HG03175 (cell line): Measurements from ENCODE around the gene ALPI.

Source experiments
- ATAC-seq: cut with Tn5 transposase; IDR thresholded peaks from one replicate; pipeline ENCODE4 v1.9.1; 2021; ENCODE audit warnings: mild to moderate bottlenecking, moderate library complexity; ENCODE audit not compliant: unreplicated experiment

Gene ALPI

DNA sequence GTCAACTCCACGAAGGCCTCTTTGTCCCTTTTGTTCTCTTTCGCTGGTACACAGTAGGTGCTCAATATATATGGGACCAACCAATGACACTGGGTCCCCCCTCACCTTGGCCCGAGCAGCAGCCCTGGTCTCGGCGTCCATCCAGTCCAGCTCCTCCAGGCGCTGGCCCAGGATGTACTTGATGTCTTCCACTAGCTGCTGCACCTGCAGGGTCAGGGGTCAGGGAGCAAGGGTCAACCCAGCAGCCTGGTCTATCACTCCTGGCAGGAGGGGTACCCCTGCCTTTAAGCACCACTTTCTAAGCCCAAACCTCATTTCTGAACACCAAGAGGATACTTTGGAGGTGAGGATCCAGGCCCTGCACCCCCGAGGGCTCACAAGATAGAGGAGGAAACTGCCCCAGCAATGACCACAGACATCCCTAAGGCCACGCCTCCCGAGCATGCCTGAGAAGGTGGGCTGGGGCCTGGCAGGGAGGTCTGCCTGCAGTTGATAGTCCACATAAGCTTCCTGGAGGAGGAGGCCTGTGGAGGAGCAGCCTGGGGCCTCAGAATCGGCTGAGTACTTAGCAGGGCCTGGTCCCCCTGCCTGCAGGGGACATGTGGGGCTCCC, 27.5 kb downstream of the ALPI start:
- no peak for ATAC-seq

DNA sequence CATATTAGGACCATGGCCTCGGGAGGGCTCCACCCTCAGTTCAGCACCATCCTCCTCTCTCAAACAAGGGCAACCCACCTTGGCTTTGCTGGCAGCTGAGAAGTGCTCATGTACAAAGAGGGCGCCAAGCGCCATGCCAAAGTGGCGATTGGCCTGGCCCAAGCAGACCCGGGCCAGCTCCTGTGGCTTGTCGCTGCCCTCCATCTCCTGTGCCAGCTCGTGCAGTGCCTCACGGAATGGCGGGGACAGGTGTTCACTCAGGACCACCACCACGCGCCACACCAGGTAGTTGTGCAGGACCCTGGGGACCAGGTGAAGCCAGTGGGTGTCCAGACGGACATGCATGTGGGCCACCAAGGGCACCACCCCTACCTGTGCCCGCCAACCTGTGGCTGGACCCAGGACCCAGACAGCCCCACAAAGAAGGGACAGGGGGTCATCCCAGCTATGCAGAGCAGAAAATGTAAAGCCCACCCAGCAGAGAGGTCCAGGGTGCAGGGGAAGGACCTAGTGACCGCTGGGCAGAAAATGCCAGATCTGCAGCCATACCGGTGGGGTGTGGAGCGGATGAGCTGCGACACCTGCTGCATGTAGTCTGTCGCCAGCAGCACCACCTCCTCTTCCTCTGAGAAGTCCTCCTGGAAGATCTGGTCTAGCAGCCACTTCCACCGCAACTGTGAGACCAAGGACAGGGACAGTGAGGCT, 28.1 kb downstream of the ALPI start:
- ATAC-seq: no peak

DNA sequence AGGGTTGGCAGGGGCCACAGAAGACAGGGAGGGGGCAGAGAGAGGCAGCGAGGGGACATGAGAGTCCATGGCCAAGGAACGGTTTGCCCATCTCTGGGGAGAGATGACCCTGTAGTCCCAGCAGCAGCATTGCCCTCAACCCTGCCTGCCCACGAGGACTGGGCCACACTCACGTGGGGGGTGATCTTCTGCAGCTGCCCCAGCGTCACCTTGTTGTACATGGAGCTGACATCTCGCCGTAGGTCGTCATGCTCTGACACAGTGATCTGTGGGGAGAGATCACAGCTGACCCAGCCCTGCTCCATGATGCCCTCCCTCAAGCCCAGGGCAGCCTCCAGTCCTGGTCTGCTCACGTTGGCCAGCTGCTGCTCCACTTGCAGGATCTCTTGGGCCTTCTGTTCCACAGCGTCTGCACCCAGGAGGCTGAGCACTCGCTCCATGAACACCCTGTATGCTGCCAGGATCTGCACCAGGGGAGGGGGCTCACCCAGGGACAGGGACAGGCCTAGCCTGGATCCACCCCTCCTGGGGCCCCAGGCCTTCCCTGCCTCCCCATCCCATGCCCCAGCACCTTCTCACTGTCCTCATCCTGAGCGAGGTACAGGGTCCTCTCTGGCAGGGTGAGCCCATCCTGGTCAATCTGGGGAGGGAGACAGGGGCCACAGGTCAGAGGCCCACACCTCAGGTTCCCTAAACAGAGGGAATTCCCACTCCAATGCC, 28.8 kb downstream of the ALPI start:
- no peak for ATAC-seq

DNA sequence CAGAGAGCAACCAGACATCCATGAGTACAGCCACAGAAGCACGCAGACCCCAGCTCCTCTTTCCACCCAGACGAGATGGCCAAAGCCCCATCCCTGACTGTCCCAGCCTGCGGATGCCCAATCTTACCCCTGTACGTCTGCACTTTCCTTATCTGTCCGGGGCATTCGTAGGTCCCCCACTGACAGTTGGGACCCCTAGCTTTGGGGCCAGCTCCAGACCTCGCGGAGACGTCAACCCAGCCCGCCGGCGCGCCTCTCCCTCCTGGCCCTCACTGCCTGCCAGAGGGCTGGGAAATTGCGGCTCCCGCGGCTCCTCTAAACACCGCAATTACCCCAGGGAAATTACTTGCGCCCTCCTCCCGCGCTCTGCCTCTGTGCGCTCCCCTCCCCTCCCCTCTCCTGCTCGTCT, 29.4 kb downstream of the ALPI start:
- ATAC-seq: no peak

DNA sequence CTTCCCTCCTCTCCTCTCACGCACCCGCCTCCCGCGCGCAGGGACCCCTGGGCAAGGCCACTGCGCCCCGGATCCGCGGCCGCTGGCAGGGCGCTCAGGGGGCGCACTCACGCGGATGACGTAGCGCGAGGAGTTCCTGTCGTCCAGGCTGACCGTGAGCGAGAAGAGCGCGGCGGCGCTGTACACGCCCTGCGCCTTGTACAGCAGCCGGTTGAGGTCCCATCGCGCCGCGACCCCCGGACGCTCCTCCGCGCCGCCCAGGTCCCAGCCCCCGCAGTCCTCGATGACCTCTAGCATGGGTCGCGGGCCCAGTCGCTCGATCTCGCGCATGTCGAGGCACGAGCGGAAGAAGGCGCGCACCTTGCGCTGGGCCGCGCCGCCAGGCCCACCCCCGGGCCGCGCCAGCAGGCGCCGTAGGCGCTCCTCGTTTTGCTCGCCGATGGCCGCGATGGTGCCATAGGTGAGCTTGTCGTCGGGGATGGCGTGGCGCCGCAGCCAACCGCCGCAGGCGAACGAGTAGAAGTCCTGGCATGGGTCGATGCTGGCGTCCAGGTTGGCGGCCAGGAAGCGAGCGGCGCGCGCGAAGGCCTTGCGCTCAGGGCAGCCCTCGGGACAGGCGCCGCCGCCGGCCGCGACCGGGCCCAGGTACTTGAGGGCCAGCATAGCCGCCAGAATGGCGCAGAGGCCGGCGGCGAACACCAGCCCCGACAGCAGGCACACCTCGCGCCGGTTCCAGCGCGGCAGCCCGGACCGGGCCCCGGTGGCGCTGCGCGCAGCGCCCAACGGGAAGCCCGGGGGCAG, 30.0 kb downstream of the ALPI start:
- ATAC-seq: no peak

DNA sequence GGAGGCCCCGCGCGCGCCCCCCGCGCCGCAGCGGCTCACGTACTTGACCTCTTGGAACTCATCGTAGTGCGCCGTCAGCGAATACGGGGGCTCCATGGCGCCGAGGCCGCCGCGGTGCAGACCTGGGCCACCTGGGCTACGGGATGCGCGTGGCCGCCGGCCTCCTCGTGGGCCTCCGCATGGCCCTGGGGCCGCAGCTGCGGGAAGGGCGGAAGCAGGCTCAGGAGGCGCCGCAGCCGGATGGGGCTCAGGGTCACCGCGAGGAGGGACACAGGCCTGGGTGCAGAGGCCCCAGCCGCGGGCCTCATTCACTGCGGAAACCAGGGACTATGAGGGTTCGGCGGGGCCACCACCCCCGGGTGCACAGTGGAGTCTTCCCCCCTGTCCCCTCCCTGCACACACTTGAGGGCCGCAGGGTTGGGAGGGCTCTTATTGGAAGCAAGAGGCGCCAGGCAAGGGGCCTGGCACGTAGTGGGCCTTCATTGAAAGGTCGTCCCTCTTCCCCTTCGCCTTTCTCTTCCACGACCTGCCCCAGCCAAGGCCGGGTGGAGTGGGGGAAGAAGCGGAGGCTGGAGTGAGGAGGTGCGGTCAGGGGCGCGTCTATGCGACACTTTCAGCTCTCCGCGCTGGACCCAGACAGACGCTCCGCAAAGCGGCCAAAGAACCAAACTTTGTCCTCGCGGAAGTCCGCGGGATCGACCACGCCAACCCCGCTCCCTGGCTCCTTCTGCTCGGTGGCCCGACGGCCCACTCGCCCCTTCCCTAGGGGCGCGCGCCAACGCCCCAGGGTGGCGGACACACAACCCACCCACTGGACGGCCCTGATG, 30.8 kb downstream of the ALPI start:
- no peak for ATAC-seq

DNA sequence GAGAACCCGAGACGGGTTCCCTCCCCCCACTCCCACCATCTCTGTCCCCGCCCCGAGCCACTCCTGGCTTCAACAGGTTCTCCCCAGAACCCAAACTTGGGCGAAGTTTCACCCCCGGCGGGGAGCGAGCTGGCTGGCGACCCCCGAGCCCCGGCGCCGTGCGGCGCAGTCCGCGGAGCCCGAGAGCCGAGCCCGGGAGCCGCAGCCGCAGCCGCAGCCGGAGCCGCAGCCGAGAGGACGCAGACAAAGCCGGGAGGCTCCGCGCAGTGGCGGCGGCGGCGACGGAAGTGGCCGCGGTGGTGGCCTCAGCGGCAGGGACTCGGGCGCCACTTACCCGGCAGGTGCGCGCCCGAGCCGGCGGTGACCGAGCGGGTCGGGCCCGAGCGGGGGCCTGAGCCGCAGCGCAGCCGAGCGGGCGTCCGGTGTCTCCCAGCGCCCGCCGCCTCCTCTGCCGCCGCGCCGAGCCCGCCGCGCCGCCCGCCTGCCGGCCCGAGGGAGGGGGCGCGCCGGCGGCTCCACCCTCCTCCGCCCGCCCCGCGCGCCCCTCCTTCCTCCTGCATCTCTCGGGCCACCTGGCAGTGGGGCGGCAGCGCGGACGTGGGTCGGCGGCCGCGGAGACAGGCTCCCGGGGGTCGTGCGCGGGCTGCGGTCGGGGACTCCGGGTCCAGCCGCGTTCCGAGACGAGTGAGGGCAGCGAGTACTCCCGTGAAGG, 31.6 kb downstream of the ALPI start, which contains the start of gene ECEL1:
ECEL1 (minus strand) TSS at position 450 of the 712 bp plus-strand sequence. CDS start 1,181 bp downstream, outside the sequence.
- ATAC-seq: no peak

DNA sequence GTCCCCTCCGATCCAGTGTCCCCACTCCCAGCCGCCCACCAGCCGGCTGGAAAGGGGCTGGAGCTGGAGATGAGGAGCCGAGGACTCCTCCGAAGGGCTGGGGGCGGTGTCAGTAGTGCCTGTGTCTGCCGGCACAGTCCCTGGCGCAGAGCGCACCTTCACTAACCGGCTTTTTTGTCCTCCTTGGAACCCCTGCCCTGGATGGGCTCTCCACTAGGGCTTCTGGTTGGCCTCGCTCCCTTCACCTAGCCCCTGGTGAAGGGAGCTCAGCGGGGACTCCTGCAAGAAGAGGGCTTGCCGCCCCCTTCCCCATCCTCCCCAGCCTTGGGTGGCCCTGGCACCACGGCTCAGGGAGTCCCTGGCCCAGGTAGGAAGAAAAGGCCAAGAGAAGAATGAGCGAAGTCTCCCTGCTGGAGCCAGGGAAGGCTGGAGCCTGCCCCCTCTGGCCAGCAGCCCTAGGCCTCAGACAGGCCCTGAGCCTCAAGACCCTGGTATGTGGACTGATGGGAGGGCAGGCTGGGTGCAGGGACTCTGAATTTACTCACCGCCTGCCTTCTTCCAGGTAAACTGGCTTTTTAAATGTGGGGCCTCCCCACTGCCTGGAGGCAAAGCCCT, 32.3 kb downstream of the ALPI start:
- ATAC-seq: no peak

DNA sequence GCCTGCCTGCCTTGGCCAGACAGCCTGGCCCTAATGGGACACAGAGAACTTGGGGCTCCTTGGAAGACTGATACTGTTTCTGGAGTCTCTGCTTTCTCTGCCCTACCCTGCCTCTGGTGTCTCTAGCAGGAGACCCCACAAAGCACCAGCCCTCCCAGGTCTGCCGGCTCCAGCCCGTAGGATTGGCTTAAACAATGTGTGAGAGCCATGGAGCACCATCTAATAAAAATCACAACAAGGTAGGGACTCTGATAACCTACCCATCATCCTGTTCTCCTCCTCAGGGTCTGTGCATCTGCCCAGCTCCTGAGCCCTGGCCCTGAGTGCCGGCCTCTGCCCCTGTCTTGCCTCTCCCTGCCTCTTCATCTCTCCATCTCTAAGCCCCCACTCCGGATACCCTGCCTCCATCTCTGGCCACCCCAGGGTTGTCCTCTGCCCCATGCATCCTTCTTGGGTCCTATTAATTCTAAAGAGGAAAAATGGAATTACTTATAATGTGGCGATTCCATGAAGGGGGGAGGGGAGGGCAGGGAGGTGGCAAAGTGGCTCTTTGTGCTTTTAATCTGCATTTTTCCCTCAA, 32.9 kb downstream of the ALPI start:
- no peak for ATAC-seq

DNA sequence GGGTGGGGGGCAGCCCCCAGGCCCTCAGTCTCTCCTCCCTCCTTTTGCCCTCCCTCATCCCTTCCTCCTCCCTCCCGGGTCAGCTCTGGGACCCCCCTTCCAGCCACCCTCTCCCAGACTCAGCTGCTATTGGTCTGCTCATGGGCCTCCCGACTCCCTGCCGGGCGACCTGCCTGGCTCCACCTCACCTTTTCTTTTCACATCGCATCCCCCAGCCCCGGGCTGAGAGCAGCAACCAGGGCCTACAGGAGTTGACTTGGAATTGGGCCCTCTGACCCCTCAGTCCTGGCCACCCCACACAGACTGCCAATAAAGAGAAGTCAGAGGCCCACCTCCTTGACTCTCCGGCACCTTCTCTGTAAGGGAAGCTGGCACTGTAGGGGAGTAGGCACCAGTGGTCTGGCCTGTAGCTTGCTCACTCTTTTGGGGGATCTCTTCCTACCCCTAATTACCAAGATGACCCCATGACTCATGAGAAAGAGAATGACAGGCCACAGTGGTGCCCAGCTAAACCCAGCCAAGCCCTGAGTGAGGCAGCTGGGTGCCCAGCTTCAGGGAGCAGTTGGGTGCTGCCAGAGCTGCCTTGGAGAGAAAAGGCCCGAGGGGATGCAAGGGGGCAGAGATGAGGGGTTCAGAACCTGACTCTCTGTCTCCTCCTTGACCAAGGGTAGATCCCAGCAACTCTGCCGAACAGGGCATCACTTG, 33.7 kb downstream of the ALPI start:
- no peak for ATAC-seq

DNA sequence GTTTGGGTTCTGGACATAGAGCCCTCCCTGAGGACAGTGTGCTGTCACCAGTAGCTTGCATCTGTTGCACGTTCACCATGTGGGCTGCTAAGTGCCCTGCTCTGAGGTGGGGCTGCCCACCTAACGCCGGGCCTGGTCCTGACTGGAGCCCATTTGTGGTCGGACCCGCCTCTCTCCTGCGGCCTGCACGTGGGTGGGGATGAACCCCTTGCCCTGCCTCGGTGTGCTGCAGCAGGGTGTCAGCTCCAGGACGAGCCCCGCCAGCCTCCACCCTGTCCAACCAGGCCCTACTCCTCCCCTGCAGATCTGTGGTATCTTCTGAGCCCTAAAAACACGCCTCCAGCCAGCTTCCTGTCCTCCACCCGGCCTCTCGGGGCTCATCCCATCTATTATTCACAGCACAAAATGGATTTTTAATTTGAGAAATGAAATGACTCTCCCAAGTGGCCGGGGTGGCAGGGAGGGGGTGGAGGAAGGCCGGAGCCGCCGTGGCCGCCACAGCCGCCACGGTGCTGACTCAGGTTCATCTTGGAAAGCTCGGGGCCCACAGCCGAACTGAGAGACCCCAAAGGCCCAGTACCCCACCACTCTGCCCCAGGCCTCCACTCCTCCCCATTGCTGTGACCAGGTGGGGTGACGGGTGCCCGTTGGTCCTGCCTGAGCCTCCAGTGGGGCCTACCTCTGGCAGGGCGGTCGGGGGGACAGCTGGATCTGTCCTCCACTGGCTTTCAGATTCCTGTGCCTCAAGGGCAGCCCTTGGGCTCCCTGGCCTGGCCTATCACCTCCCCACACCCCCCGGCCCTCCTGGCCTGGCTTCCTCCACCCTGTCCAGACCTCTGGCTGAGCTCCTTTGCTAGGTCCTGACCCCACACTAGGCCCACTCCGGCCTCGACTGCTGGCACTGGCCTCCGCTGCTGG, 34.5 kb downstream of the ALPI start:
- ATAC-seq: no peak

DNA sequence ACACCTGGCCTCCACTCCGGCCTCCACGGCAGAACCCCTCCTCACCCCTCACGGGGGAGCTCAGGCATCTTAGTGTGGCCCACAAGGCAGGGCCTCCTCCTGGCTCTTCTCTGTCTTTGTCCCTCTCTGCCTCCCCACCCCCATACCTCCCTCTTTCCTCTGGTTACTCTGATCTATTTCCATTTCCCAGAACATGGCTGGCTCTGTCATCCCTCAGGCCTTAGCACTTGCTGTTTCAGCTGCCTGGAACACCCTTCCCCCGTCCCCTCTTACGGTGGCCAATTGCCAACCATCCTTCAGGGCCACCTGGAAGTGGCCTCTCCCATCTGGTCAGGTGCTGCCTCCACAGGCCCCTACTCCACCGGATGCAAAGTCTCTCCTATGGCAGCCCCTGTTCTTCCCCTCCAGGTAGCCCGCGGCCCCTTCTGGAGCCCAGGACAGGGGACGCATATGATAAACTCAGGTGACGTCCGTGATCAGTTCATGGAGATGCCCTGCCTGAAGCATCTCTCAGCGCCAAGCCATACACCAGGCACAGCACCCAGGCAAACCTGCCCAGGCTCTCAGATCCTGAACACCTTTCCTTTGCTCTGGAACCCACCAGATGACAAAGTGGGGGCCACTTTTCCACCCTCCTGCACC, 35.3 kb downstream of the ALPI start:
- ATAC-seq: no peak

DNA sequence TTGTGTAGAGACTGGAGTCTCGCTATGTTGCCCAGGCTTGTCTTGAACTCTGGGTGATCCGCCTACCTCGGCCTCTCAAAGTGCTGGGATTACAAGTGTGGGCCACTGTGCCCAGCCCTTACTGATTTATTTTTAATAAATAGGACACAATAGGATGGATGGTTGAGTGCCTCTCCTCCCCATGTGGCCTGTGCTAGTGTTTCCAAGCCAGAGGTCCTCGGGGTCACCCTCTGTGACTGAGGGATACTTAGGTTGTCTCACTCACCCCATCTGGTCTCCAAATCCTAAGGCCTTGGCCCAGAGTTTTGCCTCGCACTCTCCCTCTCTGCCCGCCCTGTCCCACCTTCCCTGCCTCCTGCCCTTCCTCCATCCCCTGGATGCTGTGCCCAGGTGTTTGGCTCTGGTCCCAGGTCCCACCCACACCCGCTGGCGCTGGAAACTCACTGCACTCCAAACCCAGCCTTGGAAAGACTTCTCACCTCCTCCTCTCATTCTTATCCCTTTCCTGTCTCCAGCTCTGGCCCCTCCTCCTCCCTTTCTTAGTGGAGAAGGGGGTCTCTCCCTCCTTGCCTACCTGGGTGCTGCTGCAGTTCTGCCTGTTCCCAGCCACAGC, 36.4 kb downstream of the ALPI start:
- ATAC-seq: no peak

DNA sequence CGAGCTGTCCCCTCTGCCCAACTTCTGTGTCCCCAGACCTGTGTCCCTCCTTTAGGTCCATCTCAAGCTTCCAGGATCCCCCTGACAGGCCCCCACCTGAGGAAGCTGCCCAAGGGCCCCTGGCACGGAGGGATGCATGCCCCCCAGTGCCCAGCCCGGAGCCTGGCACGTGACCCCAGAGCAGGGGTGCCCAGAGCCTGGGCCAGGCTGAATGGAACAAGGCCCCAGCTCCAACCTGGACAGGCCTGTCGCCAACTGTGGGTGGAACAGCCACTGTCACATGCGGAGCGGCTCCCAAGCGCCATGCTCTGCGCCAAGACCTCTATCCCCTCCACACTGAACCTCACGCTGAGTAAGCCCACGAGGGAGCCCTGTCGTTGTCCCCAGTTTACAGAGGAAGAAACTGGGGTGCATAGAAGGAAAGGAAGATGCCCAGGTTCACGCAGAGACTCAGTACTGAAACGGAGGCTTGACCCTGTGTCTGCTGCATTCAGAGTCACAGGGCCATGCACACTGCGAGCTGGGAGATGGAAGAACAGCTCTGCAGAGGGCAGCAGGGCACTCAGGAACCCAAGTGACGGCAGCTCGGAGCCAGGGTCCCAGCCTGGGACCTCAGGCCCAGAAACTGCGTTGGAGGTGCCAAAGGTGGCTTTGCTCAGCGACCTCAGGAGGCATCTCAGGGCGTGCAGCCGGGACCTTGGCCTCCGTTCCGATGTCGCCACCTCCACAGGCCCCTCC, 37.2 kb downstream of the ALPI start:
- ATAC-seq: no peak

DNA sequence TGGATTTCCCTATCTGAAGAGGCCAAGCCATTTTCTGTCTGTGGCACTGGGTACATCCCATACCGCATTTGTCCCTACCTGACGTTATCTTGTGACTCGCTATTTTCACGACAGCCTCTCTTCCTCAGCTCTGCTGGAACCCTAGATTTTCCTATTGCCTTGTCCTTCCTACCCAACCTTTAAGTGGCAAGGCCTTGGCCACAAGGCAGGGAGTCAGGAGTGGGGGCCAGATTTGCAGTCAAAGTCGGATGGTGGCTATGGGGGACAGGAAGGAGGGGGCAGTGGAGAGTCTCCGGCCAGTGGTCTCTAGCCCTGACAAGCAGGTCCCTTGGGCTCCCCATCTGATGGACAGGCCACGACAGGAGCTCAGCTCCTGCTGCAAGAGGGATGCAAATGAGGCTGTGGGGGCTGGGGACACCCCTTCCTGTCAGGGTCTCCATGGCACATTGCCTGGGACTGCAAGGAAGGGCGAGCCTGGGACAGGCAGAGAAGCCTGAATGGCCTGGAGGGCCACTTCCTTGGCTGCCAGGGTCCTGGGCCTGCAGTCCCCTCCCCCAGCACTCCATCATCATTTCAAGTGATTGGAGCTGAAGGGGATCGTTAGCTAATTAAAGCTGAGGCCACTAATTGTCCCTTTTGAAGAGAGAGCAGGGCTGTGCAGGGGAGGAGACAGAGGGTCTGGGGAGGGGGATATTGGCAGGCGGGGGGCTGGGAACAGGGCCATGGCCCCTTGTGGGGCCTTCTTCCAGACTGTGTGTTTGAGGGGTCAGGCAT, 37.9 kb downstream of the ALPI start:
- no peak for ATAC-seq
